DMS153 (cell line): Measurements from ENCODE around the gene VEGFD.

Experiments used
- DNase-seq: peaks from one replicate; lab custom pipeline; 2025; lab: John Stamatoyannopoulos, UW

Gene VEGFD

DNA sequence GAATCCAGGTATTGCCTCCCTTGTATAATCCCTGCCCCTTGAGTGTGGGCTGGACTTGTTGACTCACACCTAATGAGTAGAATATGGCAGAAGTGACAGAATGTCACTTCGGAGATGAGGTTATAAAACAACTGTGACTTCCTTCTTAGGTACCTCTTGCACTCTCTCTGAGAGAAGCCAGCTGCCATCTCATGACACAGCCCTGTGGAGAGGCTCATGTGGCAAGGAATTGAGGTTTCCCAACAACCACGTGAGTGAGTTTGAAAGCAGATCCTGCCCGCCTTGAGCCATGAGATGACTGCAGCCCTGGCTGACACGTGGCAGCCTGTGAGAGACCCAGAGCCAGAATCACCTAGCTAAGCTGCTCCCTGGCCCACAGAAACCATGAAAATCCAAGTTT, 82.3 kb downstream of the VEGFD start:
- no peak for DNase-seq

DNA sequence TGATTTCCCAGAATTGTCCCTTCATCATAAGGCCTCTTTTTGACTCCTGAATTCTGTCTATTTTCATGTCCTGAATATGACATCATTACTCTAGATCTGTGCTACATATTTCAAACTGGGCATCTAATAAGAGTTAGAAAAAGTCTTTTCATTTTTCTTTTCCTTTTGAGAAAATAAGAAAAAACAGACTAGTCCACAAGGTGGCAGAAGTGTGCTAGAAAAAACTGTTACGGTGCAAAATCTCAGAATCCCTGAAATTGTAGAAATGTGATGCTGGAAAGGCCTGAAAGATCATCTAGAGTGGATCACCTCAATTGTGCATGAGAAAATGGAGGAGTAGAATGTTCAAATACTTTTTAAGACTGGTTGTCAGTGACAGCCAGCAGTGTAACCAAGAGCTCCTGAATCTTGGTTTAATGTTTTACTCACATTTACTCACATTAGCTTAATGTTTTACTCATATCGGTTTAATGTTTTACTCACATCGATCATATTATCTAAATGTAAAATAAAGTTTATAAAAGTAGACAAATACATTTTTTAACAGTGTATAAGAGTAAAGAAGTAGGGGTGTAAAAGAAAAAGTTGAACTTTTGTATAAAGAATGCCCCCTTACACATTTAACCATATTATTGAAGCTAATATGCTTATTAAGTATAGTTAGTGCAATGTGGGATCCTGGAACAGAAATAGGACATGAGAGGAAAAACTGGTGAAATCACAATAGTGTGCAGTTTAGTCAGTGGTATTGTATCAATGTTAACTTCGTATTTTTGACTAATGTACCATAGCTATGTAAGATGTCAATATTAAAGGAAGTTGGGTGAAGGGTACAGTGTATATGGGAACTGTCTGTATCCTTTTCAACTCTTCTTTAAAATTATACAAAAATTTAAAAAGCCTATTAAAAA, 84.0 kb downstream of the VEGFD start:
- no peak for DNase-seq

DNA sequence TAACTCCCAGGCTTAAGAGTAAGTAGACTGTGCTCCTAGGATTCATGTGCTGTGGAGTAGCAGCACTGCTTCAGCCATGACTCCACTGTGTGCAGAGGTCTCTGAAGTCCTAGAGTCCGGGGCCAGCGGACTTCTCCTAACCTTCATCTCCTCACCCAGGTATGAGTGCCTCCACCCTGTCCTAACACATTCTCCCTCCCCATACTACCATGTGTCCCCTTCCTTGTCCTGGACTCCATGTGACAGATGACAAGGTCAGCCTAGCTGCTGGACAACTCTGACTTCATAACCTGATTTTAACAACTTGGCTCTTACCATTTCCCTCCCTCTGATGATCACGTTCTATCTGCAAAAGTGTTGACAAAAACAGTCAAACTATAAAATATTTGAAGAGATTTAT, 85.4 kb downstream of the VEGFD start:
- DNase-seq = no peak

DNA sequence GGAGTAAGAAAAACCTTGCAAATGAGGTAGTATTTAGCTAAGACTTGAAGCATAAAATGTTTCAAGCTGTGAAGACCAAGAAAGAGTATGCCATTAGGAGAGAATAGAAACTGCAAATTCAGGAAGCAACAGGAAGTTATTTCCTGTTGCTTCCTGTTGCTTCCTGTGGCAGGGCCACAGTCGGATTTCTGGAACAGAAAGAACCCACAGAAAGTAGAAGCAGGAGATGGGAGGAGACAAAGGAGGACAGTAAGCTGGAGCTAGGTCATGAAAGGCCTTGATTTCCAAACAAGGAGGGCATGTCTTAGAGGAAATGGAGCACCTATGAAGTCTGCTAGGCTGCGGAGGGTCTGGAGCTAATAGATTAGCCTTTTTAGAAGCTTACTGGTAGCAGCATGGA, 86.0 kb downstream of the VEGFD start:
- DNase-seq = no peak
